HT1080 (cell line): ENCODE measurements around the gene CLDN7. TPM values are rescaled to one million over a fixed set of nuclear protein-coding genes. Genes with fewer than 3 reads are reported as not detected.
"Not testable (repeated sequence)": the region's sequence is repeated elsewhere in the genome, so short reads cannot be mapped to it uniquely, and the experiment has no call there.

Experiments
- DNase-seq: peaks from one replicate; pipeline ENCODE4 v3.0.0-alpha.2; 2015; ENCODE audit warnings: low read depth
- total RNA-seq: library from RNA; depleted of rRNA; stranded (reverse); fragments of >200 nt; shearing (Covaris generic); gene quantifications from 2 replicates; pipeline ENCODE4 v1.2.3, GENCODE V29; 2014

The CLDN7 gene
- total RNA-seq, 1 experiment from 2014 or later: not detected

GRCh38 chr17:7256766-7257456 lies 5.4 kb downstream of the CLDN7 start:
- no peak for DNase-seq

- DNase-seq: no peak
These were observed 7.8 kb downstream of the CLDN7 start for GRCh38 chr17:7254511-7254910.

GRCh38 chr17:7253082-7253481 lies 9.2 kb downstream of the CLDN7 start:
- DNase-seq: no peak

- DNase-seq: peak; percentile 92
These were observed 9.9 kb downstream of the CLDN7 start, which contains the start of gene ELP5 for GRCh38 chr17:7252176-7253043. ELP5 (plus strand) TSS chr17:7252215; CDS start chr17:7252551, 336 bp downstream.

- DNase-seq: peak; percentile 99
These were observed 10.6 kb downstream of the CLDN7 start, which contains the start of gene CTDNEP1 for GRCh38 chr17:7251661-7252175. CTDNEP1 (minus strand) TSS chr17:7251734; CDS start chr17:7251296, 438 bp downstream.

- no peak for DNase-seq
These were observed 11.3 kb downstream of the CLDN7 start for GRCh38 chr17:7250695-7251627.

GRCh38 chr17:7249830-7250229 lies 12.4 kb downstream of the CLDN7 start:
- no peak for DNase-seq

GRCh38 chr17:7249214-7249613 lies 13.1 kb downstream of the CLDN7 start:
- no peak for DNase-seq

- no peak for DNase-seq
These were observed 13.5 kb downstream of the CLDN7 start for GRCh38 chr17:7248796-7249195.

GRCh38 chr17:7246779-7247178 lies 15.5 kb downstream of the CLDN7 start:
- no peak for DNase-seq

GRCh38 chr17:7243838-7244237 lies 18.4 kb downstream of the CLDN7 start:
- not testable (repeated sequence) for DNase-seq

GRCh38 chr17:7243453-7243729 lies 18.9 kb downstream of the CLDN7 start:
- no peak for DNase-seq

- peak; percentile 83 for DNase-seq
These were observed 19.4 kb downstream of the CLDN7 start for GRCh38 chr17:7242717-7243452.

GRCh38 chr17:7241783-7242716 lies 20.2 kb downstream of the CLDN7 start, which contains the start of gene GABARAP:
GABARAP (minus strand) TSS chr17:7242449; CDS start chr17:7242330, 119 bp downstream.
- peak; percentile 82 for DNase-seq

GRCh38 chr17:7241090-7241733 lies 21.1 kb downstream of the CLDN7 start:
- DNase-seq: no peak

- no peak for DNase-seq
These were observed 21.9 kb downstream of the CLDN7 start for GRCh38 chr17:7240375-7240774.

- peak; percentile 100 for DNase-seq
These were observed 22.9 kb downstream of the CLDN7 start, which contains the start of gene PHF23 for GRCh38 chr17:7239091-7240027. PHF23 (minus strand) TSS chr17:7239457; CDS start chr17:7239279, 178 bp downstream.
